GM19455 (cell line): ENCODE data around the gene UCN2.
"Not testable (repeated sequence)": the region's sequence is repeated elsewhere in the genome, so short reads cannot be mapped to it uniquely, and the experiment has no call there.

Experiments used
- ATAC-seq: cut with Tn5 transposase; IDR thresholded peaks from one replicate; pipeline ENCODE4 v1.9.1; 2021; ENCODE audit not compliant: unreplicated experiment

UCN2 gene

DNA sequence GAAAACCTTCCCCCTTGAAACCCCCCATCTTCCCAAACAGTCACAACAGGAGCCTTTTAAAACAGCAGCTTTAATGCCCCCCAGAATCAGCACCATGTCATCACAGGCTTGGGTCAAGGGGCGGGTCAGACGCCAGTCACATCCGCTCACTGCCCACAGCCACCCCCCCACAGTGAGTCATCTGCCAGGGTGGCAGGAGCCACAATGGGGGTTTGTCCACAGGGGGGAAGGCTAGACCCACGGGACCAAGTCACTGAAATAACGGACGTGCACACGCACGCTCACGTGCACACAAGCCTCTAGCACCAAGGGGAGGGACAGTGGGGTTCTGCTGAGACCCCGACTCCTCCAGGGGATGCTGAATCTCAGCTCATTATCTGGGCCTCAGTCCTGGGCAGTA lies 441 bp upstream of the UCN2 start:
- no peak for ATAC-seq

DNA sequence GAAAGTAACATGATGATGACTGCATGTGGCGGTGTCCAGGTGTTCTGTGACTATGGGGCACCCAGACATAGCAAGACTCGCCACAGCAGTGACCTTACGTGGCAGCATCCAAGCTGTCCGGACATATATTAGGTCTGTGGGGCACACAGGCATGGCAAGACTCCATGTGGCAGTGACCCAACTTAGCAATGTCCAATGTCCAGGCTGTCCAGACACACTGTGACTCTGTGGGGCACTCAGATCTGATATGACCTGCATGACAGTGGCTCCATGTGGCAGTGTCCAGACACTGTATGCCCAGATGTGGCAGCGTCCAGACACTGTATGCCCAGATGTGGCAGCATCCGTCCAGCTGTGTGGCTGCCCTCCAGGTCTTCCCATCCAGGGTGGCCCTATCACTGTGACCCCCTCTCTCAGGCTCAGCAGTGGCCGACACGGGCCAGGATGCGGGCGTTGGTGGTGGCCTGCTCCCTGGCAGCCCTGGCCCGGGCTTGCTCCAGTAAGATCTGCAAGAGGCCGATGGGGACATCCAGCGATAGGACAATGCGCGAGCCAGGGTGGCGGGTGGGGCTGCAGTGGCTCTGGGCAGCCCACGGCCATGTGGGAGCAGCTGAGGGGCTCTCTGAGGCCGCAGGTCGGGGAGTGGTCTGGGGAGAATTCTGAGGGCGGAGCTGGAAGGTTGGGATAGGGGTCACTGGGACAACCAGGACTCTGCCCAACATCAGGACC lies 1.1 kb downstream of the UCN2 start:
- ATAC-seq, result no peak

- ATAC-seq, result no peak
Measured at GRCh38 chr3:48561045-48561736, 2.4 kb downstream of the UCN2 start.

GRCh38 chr3:48560648-48561018 lies 2.9 kb downstream of the UCN2 start:
- no peak for ATAC-seq

- no peak for ATAC-seq
Measured at GRCh38 chr3:48558493-48559134, 5.0 kb downstream of the UCN2 start.

DNA sequence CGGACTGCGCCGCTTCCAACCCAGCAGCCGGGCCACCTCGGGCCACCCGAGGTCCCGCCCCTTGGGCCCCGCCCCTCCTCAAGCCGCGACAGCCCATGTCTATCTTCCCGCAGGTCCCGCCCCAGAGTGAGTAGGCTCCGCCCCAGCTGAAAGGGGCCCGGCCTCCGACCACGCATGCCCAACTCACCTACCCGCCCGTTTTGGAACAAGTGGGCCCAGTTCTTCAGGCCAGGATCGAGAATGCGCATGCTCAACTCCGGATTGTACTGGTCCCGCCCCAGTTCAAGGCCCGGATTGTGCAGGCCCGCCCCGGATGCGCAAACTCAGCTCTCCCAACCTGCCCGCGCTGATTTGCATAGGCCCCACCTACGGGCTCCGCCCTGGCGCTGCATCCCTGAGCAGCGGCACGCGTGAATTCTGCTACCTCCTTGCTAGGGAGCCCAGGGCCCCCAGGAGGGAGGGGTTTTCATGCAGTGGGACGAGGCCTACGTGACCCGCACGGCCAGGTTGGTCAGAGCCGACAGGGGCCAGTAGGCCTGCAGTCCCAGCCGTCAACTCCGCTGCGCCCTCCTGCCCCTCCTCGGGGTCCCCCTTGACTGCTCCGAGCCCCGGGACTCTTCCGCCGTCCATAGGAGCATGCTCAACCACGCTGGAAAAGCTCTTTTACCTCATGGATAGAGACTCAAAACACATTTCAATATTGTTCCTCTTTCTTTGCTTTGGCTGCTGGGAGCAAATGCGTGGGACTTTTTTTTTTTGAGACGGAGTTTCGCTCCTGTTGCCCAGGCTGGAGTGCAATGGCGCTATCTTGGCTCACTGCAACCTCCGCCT lies 6.6 kb downstream of the UCN2 start, which contains the start of gene PFKFB4:
Gene PFKFB4 (minus strand): TSS at position 8 of the 831 bp plus-strand sequence. CDS start 26 bp downstream, outside the sequence.
- ATAC-seq, result peak; percentile 88

DNA sequence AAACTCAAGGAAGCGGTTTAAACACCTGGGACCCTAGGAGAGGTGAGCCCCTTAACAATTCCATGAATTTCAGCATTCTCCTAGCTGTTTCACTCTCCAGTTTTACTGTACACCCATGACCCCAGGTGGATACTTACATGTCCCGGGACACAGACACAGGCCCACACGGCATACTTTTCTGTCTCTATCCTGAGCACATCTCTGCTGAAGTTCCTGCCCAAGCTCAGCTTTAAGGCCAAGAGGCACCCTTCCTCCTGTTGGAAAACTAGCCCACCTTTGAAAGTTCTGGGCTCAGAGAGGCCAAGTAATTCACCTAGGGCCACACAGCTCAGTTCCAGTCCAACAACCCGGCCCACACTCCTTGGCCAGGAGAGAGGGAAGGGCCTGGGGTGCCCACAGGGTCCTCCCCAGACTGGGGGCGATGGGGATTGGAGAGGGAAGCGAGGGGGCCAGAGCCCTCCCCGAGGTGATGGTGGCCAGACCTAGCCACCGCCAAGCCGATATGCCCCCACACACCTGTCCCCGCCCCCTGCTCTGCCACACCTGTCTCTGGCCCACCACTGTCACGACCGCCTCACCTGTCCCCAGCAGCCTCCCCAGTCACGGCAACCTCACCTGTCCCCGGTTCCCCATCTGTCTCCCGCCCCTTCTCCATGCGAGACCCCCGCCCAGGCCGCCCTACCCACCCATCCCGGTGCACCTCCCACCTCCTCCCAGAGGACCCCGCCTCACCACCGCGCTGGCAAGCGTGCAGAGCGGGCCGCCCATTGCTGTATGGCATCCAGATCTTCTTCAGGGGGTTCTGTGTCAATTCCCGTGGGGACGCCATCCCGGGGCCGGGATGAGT lies 7.4 kb downstream of the UCN2 start:
- no peak for ATAC-seq

- no peak for ATAC-seq
Measured at GRCh38 chr3:48555231-48555948, 8.2 kb downstream of the UCN2 start.

- ATAC-seq, result no peak
Measured at GRCh38 chr3:48553886-48554845, 9.4 kb downstream of the UCN2 start.

DNA sequence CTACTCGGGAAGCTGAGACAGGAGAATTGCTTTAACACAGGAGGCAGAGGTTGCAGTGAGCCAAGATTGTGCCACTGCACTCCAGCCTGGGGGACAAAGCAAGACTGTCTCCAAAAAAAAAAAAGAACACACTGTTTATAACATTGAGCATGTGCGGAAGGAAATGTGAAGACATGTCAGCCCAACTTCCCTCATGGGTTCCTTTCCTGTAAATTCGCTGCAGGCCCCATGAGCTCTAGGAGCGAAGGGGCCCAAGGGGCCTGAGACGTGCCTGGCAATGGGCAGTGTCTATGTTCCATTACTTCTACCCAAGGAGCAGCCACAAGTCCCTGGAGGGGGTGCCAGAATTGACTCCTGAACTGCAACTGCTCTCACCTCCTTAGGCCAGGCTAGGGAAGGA lies 10.2 kb downstream of the UCN2 start:
- ATAC-seq, result no peak

GRCh38 chr3:48552111-48552951 lies 11.2 kb downstream of the UCN2 start:
- no peak for ATAC-seq

GRCh38 chr3:48551651-48552050 lies 11.9 kb downstream of the UCN2 start:
- ATAC-seq, result not testable (repeated sequence)

- ATAC-seq, result peak; percentile 61
Measured at GRCh38 chr3:48548729-48549705, 14.6 kb downstream of the UCN2 start.

DNA sequence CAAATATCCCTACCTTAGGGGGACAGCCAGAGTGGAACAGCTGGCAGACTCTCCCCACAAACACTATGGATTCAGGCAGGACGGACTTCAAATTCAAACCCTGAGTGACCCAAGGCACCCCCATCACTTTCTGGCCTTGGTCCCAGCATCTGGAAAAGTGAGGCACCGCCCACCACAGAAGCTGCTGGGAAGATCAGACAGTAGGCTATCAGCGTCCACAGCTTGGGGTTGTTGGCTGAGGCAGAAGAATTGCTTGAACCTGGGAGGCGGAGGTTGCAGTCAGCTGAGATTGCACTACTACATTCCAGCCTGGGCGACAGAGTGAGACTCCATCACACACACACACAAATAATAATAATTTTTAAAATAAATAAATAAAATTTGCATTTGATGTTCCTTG lies 15.5 kb downstream of the UCN2 start:
- ATAC-seq, result no peak

DNA sequence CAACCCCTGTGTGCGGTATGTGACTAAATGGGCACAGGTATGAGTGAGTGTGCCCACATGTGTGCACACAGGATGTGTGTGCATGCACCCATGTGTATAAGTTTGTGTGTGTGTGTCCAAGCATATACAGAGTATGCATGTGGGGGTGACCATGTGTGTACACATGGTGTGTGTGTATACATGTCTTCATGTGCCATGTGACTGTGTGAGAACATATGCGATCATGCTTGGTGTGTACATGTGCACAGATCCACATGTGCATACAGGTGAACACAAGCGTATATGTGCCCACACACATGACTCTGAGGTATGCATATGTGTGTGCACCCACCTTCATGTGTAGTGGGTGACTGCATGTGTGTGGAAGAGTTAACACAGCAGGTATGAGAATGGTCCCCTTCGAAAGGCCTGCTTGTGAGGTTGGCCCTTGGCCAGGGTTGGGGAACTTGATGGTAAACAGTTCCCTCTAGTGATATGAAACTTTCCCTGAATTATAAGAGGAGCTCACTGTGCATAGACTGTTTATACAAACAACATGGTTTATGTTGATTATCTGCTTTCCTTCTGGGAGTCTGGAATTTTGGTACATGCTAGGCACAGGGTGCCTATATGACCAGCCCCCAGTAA lies 17.3 kb downstream of the UCN2 start:
- ATAC-seq, result no peak

DNA sequence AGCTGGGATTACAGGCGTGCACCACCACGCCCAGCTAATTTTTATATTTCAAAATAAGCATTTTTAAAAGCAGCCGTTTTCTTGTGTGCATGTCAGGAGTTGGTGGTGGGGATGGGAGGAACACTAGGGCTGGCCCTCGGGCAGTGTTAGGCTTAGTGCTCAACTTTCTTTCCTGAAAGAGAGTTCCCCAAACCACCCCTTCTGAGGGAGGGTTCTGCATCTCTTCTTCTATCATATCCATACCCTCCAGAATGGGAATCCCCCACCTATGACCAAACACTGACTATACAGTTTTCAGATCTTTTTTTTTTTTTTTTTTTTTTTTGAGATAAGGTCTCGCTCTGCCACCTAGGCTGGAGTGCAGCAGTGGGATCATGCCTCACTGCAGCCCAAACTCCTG lies 19.4 kb downstream of the UCN2 start:
- no peak for ATAC-seq
